Natural killer cell (primary cell): ENCODE measurements around the gene PITPNC1. TPM values are rescaled to one million over a fixed set of nuclear protein-coding genes. Genes with fewer than 3 reads are reported as not detected.
A peak's percentile ranks its signal among the peaks of the same experiment; 100 is the strongest.

Experiments used
- ATAC-seq, 3 donors: fragments of 150-1000 bp in 2 of 3; fragments of 200-7000 bp in 1 of 3; cut with Tn5 transposase; 1 replicate in 1 of 3; 2 replicates in 2 of 3; pipeline ENCODE4 v1.10.0; 2021; ENCODE audit warnings: mild to moderate bottlenecking in 2 of 3, moderate library complexity in 2 of 3
- DNase-seq, 2 donors: peaks; one replicate each; pipeline versions ENCODE4 v3.0.0 to v3.0.0-alpha.2; 2013 to 2021; ENCODE audit warnings: mixed read lengths in 1 of 2
- H3K27ac ChIP-seq: one replicate; pipeline ENCODE4 v1.5.1; 2013; ENCODE audit warnings: mild to moderate bottlenecking, low read length
- H3K27me3 ChIP-seq: one replicate; pipeline ENCODE4 v1.6.1; 2013; ENCODE audit warnings: low read length; ENCODE audit not compliant: control insufficient read depth, insufficient read depth
- H3K36me3 ChIP-seq: one replicate; pipeline ENCODE4 v1.6.1; 2013; ENCODE audit warnings: low read length; ENCODE audit not compliant: control insufficient read depth, insufficient read depth
- H3K4me1 ChIP-seq: one replicate; pipeline ENCODE4 v1.6.1; 2013; ENCODE audit warnings: low read length; ENCODE audit not compliant: control insufficient read depth, insufficient read depth
- H3K4me3 ChIP-seq: one replicate; pipeline ENCODE4 v1.5.1; 2013; ENCODE audit warnings: low read length
- H3K9me3 ChIP-seq: one replicate; pipeline ENCODE4 v1.6.1; 2013; ENCODE audit warnings: low read length; ENCODE audit not compliant: control insufficient read depth, insufficient read depth
- H3K27ac Mint-ChIP-seq, 2 donors: one replicate each; pipeline ENCODE4 v1.8.0; 2022; ENCODE audit warnings: mild to moderate bottlenecking in 2 of 2, mixed read lengths in 2 of 2, moderate library complexity in 1 of 2
- H3K27me3 Mint-ChIP-seq, 2 donors: one replicate each; pipeline ENCODE4 v1.8.0; 2022; ENCODE audit warnings: low read depth in 2 of 2, mixed read lengths in 2 of 2
- H3K36me3 Mint-ChIP-seq: one replicate; pipeline ENCODE4 v1.8.0; 2022; ENCODE audit warnings: mixed read lengths
- H3K4me1 Mint-ChIP-seq, 2 donors: one replicate each; pipeline ENCODE4 v1.8.0; 2022; ENCODE audit warnings: mixed read lengths in 2 of 2
- H3K4me3 Mint-ChIP-seq: one replicate; pipeline ENCODE4 v1.8.0; 2022; ENCODE audit warnings: mild to moderate bottlenecking, moderate library complexity, mixed read lengths
- H3K9me3 Mint-ChIP-seq, 2 donors: one replicate each; pipeline ENCODE4 v1.8.0; 2022; ENCODE audit warnings: mixed read lengths in 2 of 2
- CTCF ChIP-seq: fragments of 200-600 bp; IDR thresholded peaks from one replicate; pipeline ENCODE4 v1.8.0; 2022; ENCODE audit warnings: antibody characterized with exemption
- WGBS: methylation state at CpG from one replicate; pipeline ENCODE4 v1.1.7; 2013; ENCODE audit warnings: missing lambda C conversion rate; ENCODE audit not compliant: insufficient coverage; 5-methylcytosine and 5-hydroxymethylcytosine counted together
- intact Hi-C: fragments of 100-400 bp; cut with micrococcal nuclease; formaldehyde crosslinking; loops from one replicate; pipeline ENCODE4 v1.14.2; 2022
- total RNA-seq, 4 donors: library from RNA; stranded (reverse); fragments of 120-200 nt in 1 of 4; gene quantifications; one replicate each; pipeline versions ENCODE4 v1.2.3 to v1.2.4, GENCODE V29; 2013 to 2022

The PITPNC1 gene
- total RNA-seq, 3 donors from 2014 or later (not counting 1 experiment from before 2014, with no cell fraction given), result 150 to 185 (median 169) TPM

- Histone ChIP-seq H3K27ac (peak overlapping the region; percentile 91), H3K27me3 (no peaks in the 10 kb centered on the region), H3K36me3 (peaks cover 5% of the 10 kb centered on the region), H3K4me3 (peak overlapping the region; percentile 30), H3K4me1 (peaks cover 82% of the 10 kb centered on the region), H3K9me3 (no peaks in the 10 kb centered on the region)
- Mint-ChIP-seq H3K27ac (peak overlapping the region; percentile 96 to 99), H3K4me3 (peak overlapping the region; percentile 89), H3K27me3 (no peaks in the 10 kb centered on the region), H3K9me3 (no peaks in the 10 kb centered on the region), H3K36me3 (no peaks in the 10 kb centered on the region), H3K4me1 (peaks cover 84 to 87% of the 10 kb centered on the region in 2 donors)
- ATAC-seq (peak; percentile 77 to 92 (median 88)), DNase-seq (peak; percentile 75)
- intact Hi-C loops, result loop anchor here (1.0 to 2.0 kb wide), 5 partner anchors 11 to 59 kb away; partner anchors contain the start of gene PITPNC1
- TF ChIP-seq CTCF, result no peak
- WGBS, result 11% methylated on average over 6 of the region's 9 CpGs
These were observed 13.7 kb downstream of the PITPNC1 start for GRCh38 chr17:67390646-67391361.

GRCh38 chr17:67392111-67392510 is 15.0 kb downstream of the PITPNC1 start:
- no peaks in the 10 kb centered on the region for H3K9me3 ChIP-seq
- no peaks in the 10 kb centered on the region for H3K27me3 Mint-ChIP-seq
- ATAC-seq (no peak), DNase-seq (peak in 1 of 2 donors; percentile 57)
- H3K4me1 ChIP-seq, result peaks cover 72% of the 10 kb centered on the region
- H3K4me3 Mint-ChIP-seq, result peak overlapping the region; percentile 72
- intact Hi-C loops, result no loop called here
- H3K27ac ChIP-seq, result peak overlapping the region; percentile 91
- peaks cover 74 to 76% of the 10 kb centered on the region in 2 donors for H3K4me1 Mint-ChIP-seq
- no peaks in the 10 kb centered on the region for H3K27me3 ChIP-seq
- no peak for TF ChIP-seq CTCF
- H3K4me3 ChIP-seq, result no peak overlapping the region
- H3K27ac Mint-ChIP-seq, result peak overlapping the region; percentile 96 to 99
- H3K9me3 Mint-ChIP-seq, result no peaks in the 10 kb centered on the region
- WGBS, result 96% methylated on average over 5 of the region's 6 CpGs
- H3K36me3 ChIP-seq, result peaks cover 5% of the 10 kb centered on the region
- no peaks in the 10 kb centered on the region for H3K36me3 Mint-ChIP-seq

- no peak for TF ChIP-seq CTCF
- peaks cover 8% of the 10 kb centered on the region for H3K36me3 Mint-ChIP-seq
These were observed 16.8 kb downstream of the PITPNC1 start for GRCh38 chr17:67393809-67394397.

More at GRCh38 chr17:67393809-67394397, 16.8 kb downstream of the PITPNC1 start:
- no peaks in the 10 kb centered on the region for H3K27me3 Mint-ChIP-seq
- peaks cover 67 to 70% of the 10 kb centered on the region in 2 donors for H3K4me1 Mint-ChIP-seq
- H3K9me3 Mint-ChIP-seq, result no peaks in the 10 kb centered on the region
- peak overlapping the region; percentile 96 to 99 for H3K27ac Mint-ChIP-seq
- H3K4me3 Mint-ChIP-seq, result peak overlapping the region; percentile 72
- Histone ChIP-seq H3K4me1 (peaks cover 60% of the 10 kb centered on the region), H3K4me3 (no peak overlapping the region), H3K27ac (peak overlapping the region; percentile 91), H3K27me3 (no peaks in the 10 kb centered on the region), H3K36me3 (peaks cover 7% of the 10 kb centered on the region), H3K9me3 (no peaks in the 10 kb centered on the region)
- intact Hi-C loops, result no loop called here
- ATAC-seq (no peak), DNase-seq (no peak)
- WGBS, result 78% methylated on average over 7 of the region's 9 CpGs
